Smooth muscle cell (in vitro differentiated cells): ENCODE measurements around the gene KRT2. TPM values are rescaled to one million over a fixed set of nuclear protein-coding genes. Genes with fewer than 3 reads are reported as not detected.

ENCODE experiments used
- DNase-seq: peaks from one replicate; lab custom pipeline; 2025; ENCODE audit not compliant: unreplicated experiment; lab: John Stamatoyannopoulos, UW
- H2AFZ ChIP-seq: fragments of 200-600 bp; sonication (generic); 2 replicates; pipeline ENCODE4 v1.6.0; 2016; ENCODE audit warnings: antibody characterized with exemption, low read depth, mild to moderate bottlenecking
- H3F3A ChIP-seq: fragments of 200-600 bp; sonication (generic); 2 replicates; pipeline ENCODE4 v1.6.0; 2017; ENCODE audit warnings: antibody characterized with exemption, low read depth
- H3K27ac ChIP-seq: fragments of 200-600 bp; sonication (generic); 2 replicates; pipeline ENCODE4 v1.5.1; 2016; ENCODE audit warnings: low read depth, mild to moderate bottlenecking
- H3K27me3 ChIP-seq: fragments of 200-600 bp; sonication (generic); 2 replicates; pipeline ENCODE4 v1.6.1; 2016; ENCODE audit warnings: low read depth, mild to moderate bottlenecking
- H3K36me3 ChIP-seq: fragments of 200-600 bp; sonication (generic); 2 replicates; pipeline ENCODE4 v1.5.1; 2016; ENCODE audit warnings: low read depth
- H3K4me1 ChIP-seq: fragments of 200-600 bp; sonication (generic); 2 replicates; pipeline ENCODE4 v1.5.1; 2016; ENCODE audit warnings: low read depth
- H3K4me2 ChIP-seq: fragments of 200-600 bp; sonication (generic); 2 replicates; pipeline ENCODE4 v1.6.0; 2016; ENCODE audit warnings: mild to moderate bottlenecking
- H3K4me3 ChIP-seq: fragments of 200-600 bp; sonication (generic); 2 replicates; pipeline ENCODE4 v1.5.1; 2016; ENCODE audit warnings: mild to moderate bottlenecking
- H3K79me2 ChIP-seq: fragments of 200-600 bp; sonication (generic); 2 replicates; pipeline ENCODE4 v1.6.0; 2016; ENCODE audit warnings: low read depth, mild to moderate bottlenecking
- H3K9ac ChIP-seq: fragments of 200-600 bp; sonication (generic); 2 replicates; pipeline ENCODE4 v1.6.0; 2016; ENCODE audit warnings: low read depth
- H3K9me3 ChIP-seq: fragments of 200-600 bp; sonication (generic); replicated peaks from 2 replicates; pipeline ENCODE4 v1.5.1; 2016; ENCODE audit warnings: low read depth
- H4K20me1 ChIP-seq: fragments of 200-600 bp; sonication (generic); 2 replicates; pipeline ENCODE4 v1.6.0; 2016; ENCODE audit warnings: low read depth
- CTCF ChIP-seq: fragments of 200-600 bp; sonication (generic); IDR thresholded peaks from 2 replicates; pipeline ENCODE4 v1.5.1; 2017; ENCODE audit warnings: borderline replicate concordance, mild to moderate bottlenecking, antibody characterized with exemption; ENCODE audit not compliant: insufficient read depth, poor library complexity, severe bottlenecking
- WGBS: methylation state at CpG from one replicate; pipeline ENCODE4 v1.1.7; 2016; ENCODE audit warnings: low lambda C conversion rate; 5-methylcytosine and 5-hydroxymethylcytosine counted together
- polyA plus RNA-seq: library from polyadenylated mRNA; unstranded; fragments of >200 nt; fragmentation: Nextera tagmentation; extraction: Ambion mirVana; gene quantifications from 2 replicates; pipeline ENCODE4 v1.2.1, GENCODE V29; 2016
- total RNA-seq: library from RNA; depleted of rRNA; stranded (reverse); fragments of >200 nt; gene quantifications from 2 replicates; pipeline ENCODE4 v1.2.3, GENCODE V29; 2014

KRT2 gene
- total RNA-seq (not detected in 2 replicates), polyA plus RNA-seq (not detected in 2 replicates)

DNA sequence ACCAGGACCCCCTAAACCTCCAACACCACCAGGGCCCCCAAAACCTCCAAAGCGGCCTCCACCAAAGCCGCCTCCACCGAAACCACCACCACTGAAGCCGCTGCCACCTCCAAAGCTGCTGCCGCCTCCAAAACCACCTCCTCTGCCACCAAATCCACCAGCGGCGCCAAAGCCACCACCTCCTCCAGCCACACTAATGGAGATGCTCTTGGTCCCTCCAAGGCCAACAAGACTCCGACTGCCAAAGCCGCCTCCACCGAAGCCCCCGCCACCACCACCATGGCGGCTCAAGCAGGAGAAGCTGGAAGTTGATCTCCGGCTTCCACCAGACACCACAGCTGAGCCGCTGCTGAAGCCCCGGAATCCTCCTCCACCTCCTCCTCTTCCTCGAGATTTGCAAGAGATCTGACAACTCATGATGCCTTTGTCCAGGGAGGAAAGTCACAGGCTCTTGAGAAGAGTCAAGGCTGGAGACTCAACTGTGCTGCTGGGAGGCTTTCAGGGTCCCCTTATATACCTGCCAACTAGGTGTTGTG is at the start of gene KRT2:
Gene KRT2, minus strand, starts transcription at position 486 of the 536 bp plus-strand sequence. Its CDS starts 69 bp downstream, at position 417.
- H3K4me3 ChIP-seq = no peak within 1 kb of the TSS
- H3K36me3 ChIP-seq = no peaks in the 10 kb centered on the region
- 92% methylated on average over 16 of the region's 16 CpGs for WGBS
- no peaks in the 10 kb centered on the region for H4K20me1 ChIP-seq
- H3K9me3 ChIP-seq = no peaks in the 10 kb centered on the region
- H3K4me2 ChIP-seq = no peak within 1 kb of the TSS
- H3K27me3 ChIP-seq = peaks cover 37% of the 10 kb centered on the region
- DNase-seq = no peak
- peaks cover 3% of the 10 kb centered on the region for H3K4me1 ChIP-seq
- H3K79me2 ChIP-seq = no peaks in the 10 kb centered on the region
- no peaks in the 10 kb centered on the region for H3F3A ChIP-seq
- no peak within 1 kb of the TSS for H2AFZ ChIP-seq
- TF ChIP-seq CTCF = no peak
- H3K9ac ChIP-seq = no peak within 1 kb of the TSS
- no peak within 1 kb of the TSS for H3K27ac ChIP-seq

DNA sequence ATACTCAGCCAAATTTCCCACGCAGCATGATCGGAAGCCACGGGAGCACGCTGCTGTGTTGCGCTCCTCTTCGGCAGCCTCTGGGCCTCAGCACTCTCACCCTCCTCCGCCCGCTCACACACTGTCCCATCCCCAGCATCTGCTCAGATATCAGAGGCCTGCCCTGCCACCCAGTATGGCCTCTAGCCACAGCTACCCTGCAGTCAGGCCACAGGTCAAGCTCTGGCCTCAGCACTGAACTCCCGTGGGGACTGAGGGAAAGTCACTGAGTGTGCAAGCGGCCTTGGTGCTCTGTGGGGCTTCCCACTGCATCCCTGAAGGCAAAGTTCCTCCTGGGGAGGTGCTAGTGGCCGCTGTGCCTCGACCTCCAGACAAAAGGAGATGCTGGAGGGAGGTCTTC is 49.3 kb upstream of the KRT2 start:
- Histone ChIP-seq H3K27me3 (peaks cover 62% of the 10 kb centered on the region), H4K20me1 (no peaks in the 10 kb centered on the region), H3K4me3 (no peak overlapping the region), H3K9ac (no peak overlapping the region), H3K36me3 (no peaks in the 10 kb centered on the region), H2AFZ (no peak overlapping the region), H3K4me1 (no peaks in the 10 kb centered on the region), H3K4me2 (no peak overlapping the region), H3F3A (no peaks in the 10 kb centered on the region), H3K79me2 (no peaks in the 10 kb centered on the region), H3K9me3 (no peaks in the 10 kb centered on the region), H3K27ac (no peak overlapping the region)
- DNase-seq = no peak
- 82% methylated on average over 12 of the region's 12 CpGs for WGBS
- TF ChIP-seq CTCF = no peak

DNA sequence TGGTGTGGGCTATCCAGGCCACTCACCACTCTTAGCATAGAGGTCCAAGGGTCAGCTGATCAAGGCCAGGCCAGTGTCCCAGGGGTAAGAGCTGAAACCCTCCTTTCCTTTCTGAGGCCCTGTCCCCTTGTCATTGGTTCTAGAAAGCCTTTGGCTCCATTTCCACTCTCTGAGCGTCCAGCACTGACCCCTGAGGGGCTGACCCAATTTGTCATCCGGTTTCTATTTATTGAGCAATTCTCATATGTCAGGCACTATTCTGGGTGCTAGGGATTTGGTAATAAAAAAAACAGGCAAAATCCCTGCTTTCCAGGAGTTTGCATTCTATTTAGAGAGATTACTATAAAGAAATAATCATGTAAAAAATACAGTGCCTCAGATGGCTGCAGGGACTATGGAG is 47.9 kb upstream of the KRT2 start:
- no peak overlapping the region for H3K27ac ChIP-seq
- WGBS = 91% methylated on average over 2 of the region's 2 CpGs
- no peak overlapping the region for H3K4me3 ChIP-seq
- H2AFZ ChIP-seq = no peak overlapping the region
- no peaks in the 10 kb centered on the region for H4K20me1 ChIP-seq
- H3K9ac ChIP-seq = no peak overlapping the region
- no peaks in the 10 kb centered on the region for H3F3A ChIP-seq
- peaks cover 65% of the 10 kb centered on the region for H3K27me3 ChIP-seq
- no peaks in the 10 kb centered on the region for H3K4me1 ChIP-seq
- H3K36me3 ChIP-seq = no peaks in the 10 kb centered on the region
- no peak for TF ChIP-seq CTCF
- H3K4me2 ChIP-seq = no peak overlapping the region
- DNase-seq = no peak
- no peaks in the 10 kb centered on the region for H3K79me2 ChIP-seq
- no peaks in the 10 kb centered on the region for H3K9me3 ChIP-seq

GRCh38 chr12:52699373-52699772 is 47.4 kb upstream of the KRT2 start:
- H3K4me2 ChIP-seq = no peak overlapping the region
- no peak overlapping the region for H2AFZ ChIP-seq
- TF ChIP-seq CTCF = no peak
- no peaks in the 10 kb centered on the region for H4K20me1 ChIP-seq
- no peaks in the 10 kb centered on the region for H3K79me2 ChIP-seq
- H3K4me1 ChIP-seq = no peaks in the 10 kb centered on the region
- peaks cover 63% of the 10 kb centered on the region for H3K27me3 ChIP-seq
- WGBS = 92% methylated on average over 2 of the region's 2 CpGs
- no peaks in the 10 kb centered on the region for H3F3A ChIP-seq
- H3K9ac ChIP-seq = no peak overlapping the region
- no peaks in the 10 kb centered on the region for H3K9me3 ChIP-seq
- no peaks in the 10 kb centered on the region for H3K36me3 ChIP-seq
- H3K4me3 ChIP-seq = no peak overlapping the region
- no peak for DNase-seq
- no peak overlapping the region for H3K27ac ChIP-seq
